Measurements from ENCODE around the gene ARSI. TPM values are rescaled to one million over a fixed set of nuclear protein-coding genes. Genes with fewer than 3 reads are reported as not detected.

The ARSI gene
- polyA plus RNA-seq, 2 of the 4 experiments (the other 2 are of a cell fraction) = 2.9 to 22.0 TPM

DNA sequence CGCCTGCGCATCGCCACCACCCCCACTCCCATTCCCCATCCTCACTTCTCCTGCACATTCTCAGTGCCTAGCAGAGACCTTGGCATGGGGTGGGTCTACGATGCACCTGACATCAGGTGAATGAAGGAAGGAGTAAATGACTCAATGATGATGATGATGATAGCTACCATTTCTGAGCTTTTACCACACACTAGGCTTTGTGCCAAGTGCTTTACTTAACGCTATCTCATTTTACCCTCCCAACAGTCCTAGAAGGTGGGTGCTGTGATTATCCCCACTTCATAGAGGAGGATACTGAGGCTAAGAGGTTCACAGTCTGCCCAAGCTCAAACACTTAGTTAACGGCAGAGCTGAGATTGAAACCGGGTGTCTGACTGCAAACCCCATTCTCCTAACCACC, 40.2 kb downstream of the ARSI start:
- CTCF ChIA-PET = interaction anchor here (0.7 to 2.8 kb wide), 7 partner anchors 10 to 174 kb away, joined by 3 to 15 read pairs (median 4); no protein-coding TSS in a partner anchor
- Histone ChIP-seq H3K4me2 (no peak overlapping the region; the same call in 2 of the 3 replicates), H3K27ac (peak overlapping the region in 1 of 2 experiments; percentile 88; a peak in 2 of 6 replicates), H3K4me1 (peaks cover 53% of the 10 kb centered on the region), H3K4me3 (no peak overlapping the region), H3K9me3 (no peaks in the 10 kb centered on the region)
- POLR2A ChIA-PET = no interaction called here
- WGBS (ENCODE audit: missing lambda C conversion rate) = 98% methylated on average over 7 of the region's 7 CpGs
- FAIRE-seq = no peak
- no peak for ATAC-seq
- TF ChIP-seq FOXS1 (CRISPR knock-in tag; IDR thresholded peaks at IDR 0.05) = no peak
- TF ChIP-seq CEBPB (IDR thresholded peaks at IDR 0.05) = no peak
- TF ChIP-seq EHMT2 (IDR thresholded peaks at IDR 0.05; ENCODE audit: low read depth) = no peak
- no peak for TF ChIP-seq HOXB13 (CRISPR knock-in tag; IDR thresholded peaks at IDR 0.05; ENCODE audit: low read depth)
- TF ChIP-seq MAZ (IDR thresholded peaks at IDR 0.05; ENCODE audit: borderline replicate concordance, low read depth, low read length) = no peak
- no peak for TF ChIP-seq MYC (IDR thresholded peaks at IDR 0.05; ENCODE audit: borderline replicate concordance, low read length)
- TF ChIP-seq, protein P1, sequence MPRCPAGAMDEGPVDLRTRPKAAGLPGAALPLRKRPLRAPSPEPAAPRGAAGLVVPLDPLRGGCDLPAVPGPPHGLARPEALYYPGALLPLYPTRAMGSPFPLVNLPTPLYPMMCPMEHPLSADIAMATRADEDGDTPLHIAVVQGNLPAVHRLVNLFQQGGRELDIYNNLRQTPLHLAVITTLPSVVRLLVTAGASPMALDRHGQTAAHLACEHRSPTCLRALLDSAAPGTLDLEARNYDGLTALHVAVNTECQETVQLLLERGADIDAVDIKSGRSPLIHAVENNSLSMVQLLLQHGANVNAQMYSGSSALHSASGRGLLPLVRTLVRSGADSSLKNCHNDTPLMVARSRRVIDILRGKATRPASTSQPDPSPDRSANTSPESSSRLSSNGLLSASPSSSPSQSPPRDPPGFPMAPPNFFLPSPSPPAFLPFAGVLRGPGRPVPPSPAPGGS (IDR thresholded peaks at IDR 0.05) = no peak
- no peak for TF ChIP-seq FOSL2 (IDR thresholded peaks at IDR 0.05)
- no peak for TF ChIP-seq FOSL2 (CRISPR knock-in tag; IDR thresholded peaks at IDR 0.05)
- no peak for TF ChIP-seq JUN (IDR thresholded peaks at IDR 0.05)
- TF ChIP-seq NPAS2 (CRISPR knock-in tag; IDR thresholded peaks at IDR 0.05; ENCODE audit: borderline replicate concordance) = no peak
- TF ChIP-seq SREBF2 (IDR thresholded peaks at IDR 0.05) = no peak
- no peak for TF ChIP-seq ZNF302 (CRISPR knock-in tag; IDR thresholded peaks at IDR 0.05)
- no peak for TF ChIP-seq EP300 (IDR thresholded peaks at IDR 0.05)
- no peak for TF ChIP-seq ZSCAN20 (CRISPR knock-in tag; IDR thresholded peaks at IDR 0.05)
- TF ChIP-seq, protein P2, sequence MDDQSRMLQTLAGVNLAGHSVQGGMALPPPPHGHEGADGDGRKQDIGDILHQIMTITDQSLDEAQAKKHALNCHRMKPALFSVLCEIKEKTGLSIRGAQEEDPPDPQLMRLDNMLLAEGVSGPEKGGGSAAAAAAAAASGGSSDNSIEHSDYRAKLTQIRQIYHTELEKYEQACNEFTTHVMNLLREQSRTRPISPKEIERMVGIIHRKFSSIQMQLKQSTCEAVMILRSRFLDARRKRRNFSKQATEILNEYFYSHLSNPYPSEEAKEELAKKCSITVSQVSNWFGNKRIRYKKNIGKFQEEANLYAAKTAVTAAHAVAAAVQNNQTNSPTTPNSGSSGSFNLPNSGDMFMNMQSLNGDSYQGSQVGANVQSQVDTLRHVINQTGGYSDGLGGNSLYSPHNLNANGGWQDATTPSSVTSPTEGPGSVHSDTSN (IDR thresholded peaks at IDR 0.05) = no peak
- no peak for TF ChIP-seq HOXB5 (CRISPR knock-in tag; IDR thresholded peaks at IDR 0.05)
- no peak for TF ChIP-seq USF2 (IDR thresholded peaks at IDR 0.05)
- TF ChIP-seq RARB (CRISPR knock-in tag; IDR thresholded peaks at IDR 0.05) = no peak
- no peak for TF ChIP-seq ATOH8 (CRISPR knock-in tag; IDR thresholded peaks at IDR 0.05; ENCODE audit: low read depth)
- no peak for DNase-seq (ENCODE audit: low read depth in 1 of 2, low spot score in 1 of 2)

DNA sequence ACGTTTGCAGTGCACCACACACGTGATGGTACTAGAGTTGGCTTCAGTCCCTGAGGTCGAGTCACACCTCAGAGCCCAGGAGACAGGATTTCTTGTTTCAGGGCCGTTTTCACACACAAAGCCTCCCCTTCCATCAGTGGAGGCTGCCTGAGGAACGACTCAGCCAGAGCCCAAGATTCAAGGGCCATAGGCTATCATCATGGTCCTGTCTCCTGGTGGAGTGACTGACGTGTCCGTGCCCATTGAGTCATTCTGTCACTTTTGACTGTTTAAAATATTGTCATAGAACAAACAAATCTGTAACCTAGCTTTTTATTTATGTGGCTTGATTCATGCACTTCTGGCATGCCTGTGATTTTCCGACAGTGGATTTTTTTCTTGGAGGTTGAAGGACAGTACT, 41.5 kb downstream of the ARSI start:
- FAIRE-seq = no peak
- Histone ChIP-seq H3K4me1 (peaks cover 43% of the 10 kb centered on the region), H3K4me2 (peak overlapping the region; percentile 43), H3K27ac (peak overlapping the region in 1 of 2 experiments; percentile 62; a peak in 3 of 6 replicates), H3K9me3 (no peaks in the 10 kb centered on the region), H3K4me3 (no peak overlapping the region)
- ChIA-PET POLR2A (no interaction called here), CTCF (interaction anchor here (1.0 to 2.8 kb wide), 6 partner anchors 12 to 175 kb away, joined by 3 to 15 read pairs (median 4); no protein-coding TSS in a partner anchor)
- ATAC-seq = no peak
- no peak for DNase-seq (ENCODE audit: low read depth in 1 of 2, low spot score in 1 of 2)
- TF ChIP-seq, protein P2 (IDR thresholded peaks at IDR 0.05) = no peak
- no peak for TF ChIP-seq JUN (IDR thresholded peaks at IDR 0.05)
- no peak for TF ChIP-seq TFCP2L1 (CRISPR knock-in tag; IDR thresholded peaks at IDR 0.05)
- TF ChIP-seq FOSL2 (IDR thresholded peaks at IDR 0.05) = no peak
- TF ChIP-seq FOSL2 (CRISPR knock-in tag; IDR thresholded peaks at IDR 0.05) = no peak
- TF ChIP-seq JUNB (IDR thresholded peaks at IDR 0.05) = 0 out of 2 replicates have a peak, but pooled peaks have one; percentile 19
- 7% methylated on average over 4 of the region's 8 CpGs for WGBS (ENCODE audit: missing lambda C conversion rate)
